Neural cell (in vitro differentiated cells): ENCODE measurements around the gene ZNF415. TPM values are rescaled to one million over a fixed set of nuclear protein-coding genes. Genes with fewer than 3 reads are reported as not detected.

Source experiments
- H2AFZ ChIP-seq: fragments of 200-600, 300-800 bp; sonication (generic), shearing (Covaris generic); 2 replicates; pipeline ENCODE4 v1.6.0; 2014; ENCODE audit warnings: low read depth, mild to moderate bottlenecking, antibody characterized with exemption, low read length, moderate library complexity
- H3F3A ChIP-seq: fragments of 200-600 bp; shearing (Covaris generic); 2 replicates; pipeline ENCODE4 v1.6.1; 2016; ENCODE audit warnings: mild to moderate bottlenecking, moderate library complexity, mixed read lengths, antibody characterized with exemption, low read length; ENCODE audit not compliant: insufficient read depth, poor library complexity, severe bottlenecking
- H3K27ac ChIP-seq: fragments of 200-600, 300-800 bp; sonication (generic), shearing (Covaris generic); 2 replicates; pipeline ENCODE4 v1.5.1; 2014; ENCODE audit warnings: mild to moderate bottlenecking, low read length, moderate library complexity
- H3K27me3 ChIP-seq: fragments of 300-800, 200-600 bp; sonication (generic), shearing (Covaris generic); 2 replicates; pipeline ENCODE4 v1.6.0; 2014; ENCODE audit warnings: mild to moderate bottlenecking, low read depth, low read length, moderate library complexity; ENCODE audit not compliant: insufficient read depth
- H3K36me3 ChIP-seq: fragments of 300-800, 200-600 bp; sonication (generic), shearing (Covaris generic); 2 replicates; pipeline ENCODE4 v1.5.1; 2014; ENCODE audit warnings: mild to moderate bottlenecking, antibody characterized with exemption, low read length, moderate library complexity; ENCODE audit not compliant: insufficient read depth
- H3K4me2 ChIP-seq: fragments of 300-800, 200-600 bp; sonication (generic), shearing (Covaris generic); 2 replicates; pipeline ENCODE4 v1.6.0; 2014; ENCODE audit warnings: mild to moderate bottlenecking, low read length
- H3K4me3 ChIP-seq: fragments of 300-800, 200-600 bp; sonication (generic), shearing (Covaris generic); 2 replicates; pipeline ENCODE4 v1.5.1; 2014; ENCODE audit warnings: mild to moderate bottlenecking, low read length, moderate library complexity
- H3K79me2 ChIP-seq: fragments of 200-600 bp; shearing (Covaris generic); replicated peaks from 2 replicates; pipeline ENCODE4 v1.6.0; 2014; ENCODE audit warnings: mild to moderate bottlenecking, low read length, moderate library complexity; ENCODE audit not compliant: insufficient read depth
- H3K9ac ChIP-seq: fragments of 300-800, 200-600 bp; sonication (generic), shearing (Covaris generic); 2 replicates; pipeline ENCODE4 v1.6.1; 2016; ENCODE audit warnings: mild to moderate bottlenecking, low read length, mixed read lengths
- H3K9me2 ChIP-seq: fragments of 200-600 bp; shearing (Covaris generic); 2 replicates; pipeline ENCODE4 v1.6.1; 2016; ENCODE audit warnings: mild to moderate bottlenecking, low read length, mixed read lengths; ENCODE audit not compliant: insufficient read depth
- H3K9me3 ChIP-seq: fragments of 200-600, 300-800 bp; sonication (generic), shearing (Covaris generic); 2 replicates; pipeline ENCODE4 v1.6.1; 2016; ENCODE audit warnings: mild to moderate bottlenecking, mixed run types, low read length, moderate library complexity, mixed read lengths
- H4K20me1 ChIP-seq: fragments of 200-600 bp; shearing (Covaris generic); 2 replicates; pipeline ENCODE4 v1.6.1; 2016; ENCODE audit warnings: mild to moderate bottlenecking, mixed run types; ENCODE audit not compliant: insufficient read depth
- CTCF ChIP-seq: fragments of 450-650 bp; IDR thresholded peaks from 2 replicates; pipeline ENCODE4 v1.5.1; 2014; ENCODE audit warnings: antibody characterized with exemption, mild to moderate bottlenecking, moderate library complexity; ENCODE audit not compliant: poor library complexity, severe bottlenecking
- EP300 ChIP-seq: fragments of 450-650 bp; conservative IDR thresholded peaks from 2 replicates; pipeline ENCODE4 v1.6.1; 2014; ENCODE audit warnings: antibody characterized with exemption, mild to moderate bottlenecking, moderate library complexity; ENCODE audit not compliant: poor library complexity, severe bottlenecking
- EZH2 ChIP-seq: fragments of 200-600, 300-800 bp; shearing (Covaris generic), sonication (generic); IDR thresholded peaks from 2 replicates; pipeline ENCODE4 v1.6.1; 2014; ENCODE audit warnings: antibody characterized with exemption, low read length, borderline replicate concordance, mild to moderate bottlenecking; ENCODE audit not compliant: insufficient read depth, poor library complexity, severe bottlenecking
- MXI1 ChIP-seq: fragments of 450-650 bp; conservative IDR thresholded peaks from 2 replicates; pipeline ENCODE4 v1.6.1; 2014; ENCODE audit warnings: antibody characterized with exemption, mild to moderate bottlenecking; ENCODE audit not compliant: poor library complexity, severe bottlenecking
- POLR2AphosphoS5 ChIP-seq: IDR thresholded peaks from 2 replicates; pipeline ENCODE4 v1.6.1; 2012
- RAD21 ChIP-seq: fragments of 450-650 bp; conservative IDR thresholded peaks from 2 replicates; pipeline ENCODE4 v1.6.1; 2014; ENCODE audit warnings: antibody characterized with exemption, mild to moderate bottlenecking, moderate library complexity
- REST ChIP-seq: IDR thresholded peaks from 2 replicates; pipeline ENCODE4 v1.6.1; 2012; ENCODE audit warnings: borderline replicate concordance
- SMC3 ChIP-seq: fragments of 450-650 bp; conservative IDR thresholded peaks from 2 replicates; pipeline ENCODE4 v1.6.1; 2014; ENCODE audit warnings: antibody characterized with exemption, mild to moderate bottlenecking, moderate library complexity; ENCODE audit not compliant: poor library complexity
- TAF1 ChIP-seq: IDR thresholded peaks from 2 replicates; pipeline ENCODE4 v1.6.1; 2012; ENCODE audit warnings: low read depth
- polyA minus RNA-seq: library from RNA; depleted of rRNA, polyadenylated mRNA; stranded (reverse); fragments of >200 nt; gene quantifications from 2 replicates; pipeline ENCODE4 v1.2.3, GENCODE V29; 2014
- polyA plus RNA-seq: library from polyadenylated mRNA; depleted of rRNA; stranded (reverse); fragments of >200 nt; gene quantifications from 2 replicates; pipeline ENCODE4 v1.2.3, GENCODE V29; 2014

The ZNF415 gene
- polyA plus RNA-seq (25.9 and 27.2 TPM in 2 replicates), polyA minus RNA-seq (35.1 and 37.4 TPM in 2 replicates)

- peak; percentile 80 for TF ChIP-seq POLR2AphosphoS5
- peak; percentile 40 for TF ChIP-seq TAF1
- peak; percentile 25 for TF ChIP-seq REST
- TF ChIP-seq CTCF = no peak
- no peak for TF ChIP-seq RAD21
- no peak for TF ChIP-seq EP300
- no peak for TF ChIP-seq EZH2
- no peak for TF ChIP-seq SMC3
- peak; percentile 41 for TF ChIP-seq MXI1
- Histone ChIP-seq H3K4me3 (peak within 1 kb of the TSS; percentile 79), H3K9me3 (no peaks in the 10 kb centered on the region), H4K20me1 (no peaks in the 10 kb centered on the region), H3F3A (no peaks in the 10 kb centered on the region), H3K27me3 (no peaks in the 10 kb centered on the region), H3K27ac (no peak within 1 kb of the TSS), H3K36me3 (no peaks in the 10 kb centered on the region), H3K79me2 (no peaks in the 10 kb centered on the region), H2AFZ (peak within 1 kb of the TSS; percentile 65), H3K4me2 (peak within 1 kb of the TSS; percentile 85), H3K9ac (peak within 1 kb of the TSS; percentile 75), H3K9me2 (no peaks in the 10 kb centered on the region)
These were observed at the start of gene ZNF415 for GRCh38 chr19:53132141-53132991. Gene ZNF415 (minus strand): TSS chr19:53132910. CDS start chr19:53122676, 10,234 bp downstream.

DNA sequence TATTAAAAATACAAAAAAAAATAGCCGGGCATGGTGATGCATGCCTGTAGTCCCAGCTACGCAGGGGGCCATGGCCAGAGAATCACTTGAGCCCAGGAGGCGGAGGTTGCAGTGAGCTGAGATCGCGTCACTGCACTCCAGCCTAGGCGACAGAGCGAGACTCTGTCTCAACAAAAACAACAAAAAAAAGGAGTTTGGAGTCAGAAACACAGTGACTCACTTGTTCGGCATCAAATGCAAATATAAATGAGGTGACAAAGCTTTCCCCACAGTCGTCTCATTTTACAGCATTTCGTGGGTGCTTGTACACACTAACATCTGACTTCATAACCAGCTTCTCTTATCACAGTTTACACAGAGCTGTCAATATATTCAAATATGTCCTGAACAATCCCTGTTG is 49.5 kb upstream of the ZNF415 start:
- H3K4me3 ChIP-seq = no peak overlapping the region
- TF ChIP-seq CTCF (no peak), POLR2AphosphoS5 (no peak), RAD21 (no peak), MXI1 (no peak), EZH2 (no peak), REST (no peak), SMC3 (no peak), TAF1 (no peak), EP300 (no peak)
- no peaks in the 10 kb centered on the region for H3K79me2 ChIP-seq
- H3K9ac ChIP-seq = no peak overlapping the region
- H4K20me1 ChIP-seq = no peaks in the 10 kb centered on the region
- no peak overlapping the region for H3K4me2 ChIP-seq
- no peaks in the 10 kb centered on the region for H3K36me3 ChIP-seq
- no peaks in the 10 kb centered on the region for H3F3A ChIP-seq
- H3K9me3 ChIP-seq = no peaks in the 10 kb centered on the region
- H3K27me3 ChIP-seq = no peaks in the 10 kb centered on the region
- H3K9me2 ChIP-seq = no peaks in the 10 kb centered on the region
- no peak overlapping the region for H2AFZ ChIP-seq
- H3K27ac ChIP-seq = no peak overlapping the region
